ENCODE measurements around the gene KIF21A. TPM values are rescaled to one million over a fixed set of nuclear protein-coding genes. Genes with fewer than 3 reads are reported as not detected.

The KIF21A gene
- total RNA-seq, 1 experiment from 2014 or later = 29.1 TPM

DNA sequence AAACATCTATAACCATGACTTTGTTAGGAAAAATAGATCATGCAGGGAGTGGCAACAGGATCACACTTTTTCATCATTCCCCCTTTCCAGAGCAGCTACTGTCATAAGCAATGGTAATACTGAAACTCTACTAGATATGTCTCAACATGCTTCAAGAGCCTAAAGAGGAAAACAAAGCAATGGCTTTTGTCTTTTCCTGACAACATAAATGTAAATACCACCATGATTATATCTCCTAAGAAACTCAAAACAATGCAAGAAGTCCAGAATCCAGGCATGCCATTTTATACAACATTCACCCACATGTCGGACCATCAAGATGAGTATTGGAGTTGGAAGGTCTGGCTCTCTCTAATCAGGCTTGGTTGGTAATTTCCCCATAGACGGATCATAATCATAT is 78.7 kb downstream of the KIF21A start:
- CTCF ChIA-PET = interaction anchor here (1.6 kb wide), 1 partner anchor 16 kb away, joined by 4 read pairs; no protein-coding TSS in a partner anchor
- H3K9ac ChIP-seq (ENCODE audit: low read length) = no peak overlapping the region
- ATAC-seq (no peak), DNase-seq (ENCODE audit: low read depth, low spot score) (no peak)
- no peak overlapping the region for H2AFZ ChIP-seq (ENCODE audit: low read depth, low read length, poor library complexity, severe bottlenecking)
- H3K4me2 ChIP-seq (ENCODE audit: low read length) = no peak overlapping the region
- peaks cover 0 to 4% of the 10 kb centered on the region in 2 experiments; a peak in 1 of 4 replicates for H3K36me3 ChIP-seq (ENCODE audit: control insufficient read depth in 1 of 2, insufficient read depth in 2 of 2, low read length in 2 of 2)
- no peaks in the 10 kb centered on the region for H3K79me2 ChIP-seq (ENCODE audit: insufficient read depth, low read length)
- TF ChIP-seq, protein P1, sequence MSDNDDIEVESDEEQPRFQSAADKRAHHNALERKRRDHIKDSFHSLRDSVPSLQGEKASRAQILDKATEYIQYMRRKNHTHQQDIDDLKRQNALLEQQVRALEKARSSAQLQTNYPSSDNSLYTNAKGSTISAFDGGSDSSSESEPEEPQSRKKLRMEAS (IDR thresholded peaks at IDR 0.05) = no peak
- TF ChIP-seq ZFX (IDR thresholded peaks at IDR 0.05) = no peak
- TF ChIP-seq SP1 (IDR thresholded peaks at IDR 0.05; ENCODE audit: low read depth) = no peak
- no peak for TF ChIP-seq SRF (IDR thresholded peaks at IDR 0.05; ENCODE audit: low read depth)
- no peak for TF ChIP-seq CEBPB (IDR thresholded peaks at IDR 0.05; ENCODE audit: low read depth)
- TF ChIP-seq RAD21 (IDR thresholded peaks at IDR 0.05; ENCODE audit: low read depth) = no peak
- TF ChIP-seq EZH2phosphoT487 (IDR thresholded peaks at IDR 0.05; ENCODE audit: borderline replicate concordance) = no peak
- TF ChIP-seq, protein P2, sequence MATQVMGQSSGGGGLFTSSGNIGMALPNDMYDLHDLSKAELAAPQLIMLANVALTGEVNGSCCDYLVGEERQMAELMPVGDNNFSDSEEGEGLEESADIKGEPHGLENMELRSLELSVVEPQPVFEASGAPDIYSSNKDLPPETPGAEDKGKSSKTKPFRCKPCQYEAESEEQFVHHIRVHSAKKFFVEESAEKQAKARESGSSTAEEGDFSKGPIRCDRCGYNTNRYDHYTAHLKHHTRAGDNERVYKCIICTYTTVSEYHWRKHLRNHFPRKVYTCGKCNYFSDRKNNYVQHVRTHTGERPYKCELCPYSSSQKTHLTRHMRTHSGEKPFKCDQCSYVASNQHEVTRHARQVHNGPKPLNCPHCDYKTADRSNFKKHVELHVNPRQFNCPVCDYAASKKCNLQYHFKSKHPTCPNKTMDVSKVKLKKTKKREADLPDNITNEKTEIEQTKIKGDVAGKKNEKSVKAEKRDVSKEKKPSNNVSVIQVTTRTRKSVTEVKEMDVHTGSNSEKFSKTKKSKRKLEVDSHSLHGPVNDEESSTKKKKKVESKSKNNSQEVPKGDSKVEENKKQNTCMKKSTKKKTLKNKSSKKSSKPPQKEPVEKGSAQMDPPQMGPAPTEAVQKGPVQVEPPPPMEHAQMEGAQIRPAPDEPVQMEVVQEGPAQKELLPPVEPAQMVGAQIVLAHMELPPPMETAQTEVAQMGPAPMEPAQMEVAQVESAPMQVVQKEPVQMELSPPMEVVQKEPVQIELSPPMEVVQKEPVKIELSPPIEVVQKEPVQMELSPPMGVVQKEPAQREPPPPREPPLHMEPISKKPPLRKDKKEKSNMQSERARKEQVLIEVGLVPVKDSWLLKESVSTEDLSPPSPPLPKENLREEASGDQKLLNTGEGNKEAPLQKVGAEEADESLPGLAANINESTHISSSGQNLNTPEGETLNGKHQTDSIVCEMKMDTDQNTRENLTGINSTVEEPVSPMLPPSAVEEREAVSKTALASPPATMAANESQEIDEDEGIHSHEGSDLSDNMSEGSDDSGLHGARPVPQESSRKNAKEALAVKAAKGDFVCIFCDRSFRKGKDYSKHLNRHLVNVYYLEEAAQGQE (IDR thresholded peaks at IDR 0.05; ENCODE audit: low read depth) = no peak
- no peak for TF ChIP-seq ELF1 (IDR thresholded peaks at IDR 0.05; ENCODE audit: borderline replicate concordance, low read depth)
- no peak for TF ChIP-seq TCF7L2 (IDR thresholded peaks at IDR 0.05; ENCODE audit: borderline replicate concordance, extremely low read depth, insufficient read depth, insufficient read length)
- no peak for TF ChIP-seq SIN3A (IDR thresholded peaks at IDR 0.05; ENCODE audit: low read depth)
- no peak for TF ChIP-seq POLR2A (IDR thresholded peaks at IDR 0.05; ENCODE audit: borderline replicate concordance, extremely low read depth, insufficient read depth, insufficient read length)
- TF ChIP-seq FOSL1 (IDR thresholded peaks at IDR 0.05; ENCODE audit: low read depth) = no peak
- no TSS peak for BruUV-seq (replicated peaks)
- intact Hi-C loops (cut with micrococcal nuclease) = no loop called here
- POLR2A ChIA-PET = no interaction called here
- no peaks in the 10 kb centered on the region for H3K9me2 ChIP-seq (ENCODE audit: insufficient read depth)
- H3K27me3 ChIP-seq (ENCODE audit: insufficient read depth, low read length) = no peaks in the 10 kb centered on the region
- H3K4me3 ChIP-seq (replicated peaks in 1 of 2; ENCODE audit: low read depth in 1 of 2, low read length in 2 of 2) = no peak overlapping the region
- H3K9me3 ChIP-seq (ENCODE audit: control insufficient read depth in 1 of 2, insufficient read depth in 1 of 2, low read depth in 1 of 2, low read length in 2 of 2) = no peaks in the 10 kb centered on the region
- no peaks in the 10 kb centered on the region for H3K4me1 ChIP-seq (ENCODE audit: control insufficient read depth in 1 of 2, insufficient read depth in 2 of 2, low read length in 2 of 2)
- no peak overlapping the region for H3K27ac ChIP-seq (ENCODE audit: low read depth, low read length)
- RAD21 ChIA-PET (ENCODE audit: low non-redundant PET in 1 of 2, low total read pairs in 2 of 2, uncharacterized antibody in 2 of 2, unreplicated experiment in 2 of 2) = no interaction called here
- H4K20me1 ChIP-seq (ENCODE audit: insufficient read depth) = no peaks in the 10 kb centered on the region

Measured in HCT116 (cell line).